ENCODE measurements around the gene SASH3. TPM values are rescaled to one million over a fixed set of nuclear protein-coding genes. Genes with fewer than 3 reads are reported as not detected.

SASH3 gene
- total and polyA plus RNA-seq, 4 donors = 12.0 to 90.1 (median 32.6) TPM

GRCh38 chrX:129795584-129795983 lies 15.8 kb downstream of the SASH3 start:
- 71 to 73% methylated on average over 1 of the region's 1 CpG for WGBS, 2 donors
- no peaks in the 10 kb centered on the region for H3K36me3 ChIP-seq (ENCODE audit: control insufficient read depth in 4 of 4, insufficient read depth in 4 of 4, low read length in 4 of 4)

GRCh38 chrX:129797251-129797906 lies 17.6 kb downstream of the SASH3 start:
- 69 to 84% methylated on average over 4 of the region's 4 CpGs for WGBS, 2 donors
- no peaks in the 10 kb centered on the region for H3K4me1 ChIP-seq (ENCODE audit: control insufficient read depth in 5 of 5, insufficient read depth in 5 of 5, low read length in 5 of 5)
- H3K4me3 ChIP-seq = no peak overlapping the region
- no peak overlapping the region for H3K27ac ChIP-seq (ENCODE audit: low read depth in 1 of 2, low read length in 1 of 2)
- DNase-seq (no peak), ATAC-seq (ENCODE audit: insufficient read depth, low FRiP score) (no peak)
- no peaks in the 10 kb centered on the region for H3K36me3 ChIP-seq (ENCODE audit: control insufficient read depth in 4 of 4, insufficient read depth in 4 of 4, low read length in 4 of 4)
- H3K9me3 ChIP-seq (ENCODE audit: control insufficient read depth in 4 of 4, insufficient read depth in 3 of 4, low read length in 3 of 4) = peaks cover 0 to 2% (median 0%) of the 10 kb centered on the region in 4 donors
- no peak overlapping the region for H3K9ac ChIP-seq (ENCODE audit: insufficient read depth in 1 of 2, low read length in 2 of 2)
- TF ChIP-seq CTCF (IDR thresholded peaks at IDR 0.05; ENCODE audit: control extremely low read depth, extremely low read depth) = no peak
- no peaks in the 10 kb centered on the region for H3K27me3 ChIP-seq (ENCODE audit: control insufficient read depth in 3 of 3, insufficient read depth in 3 of 3, low read length in 2 of 3)

More at GRCh38 chrX:129795584-129795983, 15.8 kb downstream of the SASH3 start:
- Histone ChIP-seq H3K9me3 (ENCODE audit: control insufficient read depth in 4 of 4, insufficient read depth in 3 of 4, low read length in 3 of 4) (peaks cover 0 to 2% (median 0%) of the 10 kb centered on the region in 4 donors), H3K27me3 (ENCODE audit: control insufficient read depth in 3 of 3, insufficient read depth in 3 of 3, low read length in 2 of 3) (no peaks in the 10 kb centered on the region), H3K27ac (ENCODE audit: low read depth in 1 of 2, low read length in 1 of 2) (no peak overlapping the region), H3K4me1 (ENCODE audit: control insufficient read depth in 5 of 5, insufficient read depth in 5 of 5, low read length in 5 of 5) (no peaks in the 10 kb centered on the region), H3K9ac (ENCODE audit: insufficient read depth in 1 of 2, low read length in 2 of 2) (no peak overlapping the region), H3K4me3 (no peak overlapping the region)
- DNase-seq = no peak
- no peak for TF ChIP-seq CTCF (IDR thresholded peaks at IDR 0.05; ENCODE audit: control extremely low read depth, extremely low read depth)
- ATAC-seq (ENCODE audit: insufficient read depth, low FRiP score) = no peak

- WGBS, 2 donors = 91 to 97% methylated on average over 3 of the region's 3 CpGs
- no peak overlapping the region for H3K27ac ChIP-seq (ENCODE audit: low read depth in 1 of 2, low read length in 1 of 2)
- no peak for DNase-seq
- no peak for TF ChIP-seq CTCF (IDR thresholded peaks at IDR 0.05; ENCODE audit: control extremely low read depth, extremely low read depth)
- ATAC-seq (ENCODE audit: insufficient read depth, low FRiP score) = no peak
- H3K4me1 ChIP-seq (ENCODE audit: control insufficient read depth in 5 of 5, insufficient read depth in 5 of 5, low read length in 5 of 5) = no peaks in the 10 kb centered on the region
- H3K4me3 ChIP-seq = no peak overlapping the region
- peaks cover 0 to 2% (median 0%) of the 10 kb centered on the region in 4 donors for H3K9me3 ChIP-seq (ENCODE audit: control insufficient read depth in 4 of 4, insufficient read depth in 3 of 4, low read length in 3 of 4)
- no peak overlapping the region for H3K9ac ChIP-seq (ENCODE audit: insufficient read depth in 1 of 2, low read length in 2 of 2)
- H3K27me3 ChIP-seq (ENCODE audit: control insufficient read depth in 3 of 3, insufficient read depth in 3 of 3, low read length in 2 of 3) = no peaks in the 10 kb centered on the region
- H3K36me3 ChIP-seq (ENCODE audit: control insufficient read depth in 4 of 4, insufficient read depth in 4 of 4, low read length in 4 of 4) = no peaks in the 10 kb centered on the region
These were observed 18.7 kb downstream of the SASH3 start for GRCh38 chrX:129798456-129798855.

- no peak for ATAC-seq (ENCODE audit: insufficient read depth, low FRiP score)
- TF ChIP-seq CTCF (IDR thresholded peaks at IDR 0.05; ENCODE audit: control extremely low read depth, extremely low read depth) = no peak
- no peak for DNase-seq
- 73 to 86% methylated on average over 4 to 5 of the region's 5 CpGs for WGBS, 2 donors
- Histone ChIP-seq H3K4me3 (no peak overlapping the region), H3K9me3 (ENCODE audit: control insufficient read depth in 4 of 4, insufficient read depth in 3 of 4, low read length in 3 of 4) (peaks cover 0 to 2% (median 0%) of the 10 kb centered on the region in 4 donors), H3K36me3 (ENCODE audit: control insufficient read depth in 4 of 4, insufficient read depth in 4 of 4, low read length in 4 of 4) (no peaks in the 10 kb centered on the region), H3K4me1 (ENCODE audit: control insufficient read depth in 5 of 5, insufficient read depth in 5 of 5, low read length in 5 of 5) (no peaks in the 10 kb centered on the region), H3K27me3 (ENCODE audit: control insufficient read depth in 3 of 3, insufficient read depth in 3 of 3, low read length in 2 of 3) (no peaks in the 10 kb centered on the region), H3K27ac (ENCODE audit: low read depth in 1 of 2, low read length in 1 of 2) (no peak overlapping the region), H3K9ac (ENCODE audit: insufficient read depth in 1 of 2, low read length in 2 of 2) (no peak overlapping the region)
These were observed 19.1 kb downstream of the SASH3 start for GRCh38 chrX:129798888-129799287.
